ENCODE measurements around the gene ARHGAP15.

DNA sequence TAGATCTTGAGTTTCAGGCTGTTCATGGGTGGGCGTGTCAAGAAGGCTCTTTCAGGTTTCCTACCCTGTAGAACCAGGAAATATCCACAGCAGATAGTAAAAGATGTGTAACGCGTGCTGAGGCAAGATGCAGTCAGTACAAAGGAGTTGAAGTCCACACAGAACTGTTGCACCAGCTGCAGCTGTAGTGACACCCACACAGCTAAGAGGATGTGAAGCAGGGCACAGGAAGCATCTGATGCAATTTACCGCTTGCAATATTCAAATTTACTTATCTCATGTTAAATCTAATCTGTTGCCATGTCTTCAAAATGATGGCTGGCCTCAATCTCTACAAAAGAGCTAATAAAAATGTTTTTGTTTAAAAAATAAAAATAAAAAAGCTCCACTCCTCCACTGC, 132.8 kb downstream of the ARHGAP15 start:
- TF ChIP-seq, protein P1, sequence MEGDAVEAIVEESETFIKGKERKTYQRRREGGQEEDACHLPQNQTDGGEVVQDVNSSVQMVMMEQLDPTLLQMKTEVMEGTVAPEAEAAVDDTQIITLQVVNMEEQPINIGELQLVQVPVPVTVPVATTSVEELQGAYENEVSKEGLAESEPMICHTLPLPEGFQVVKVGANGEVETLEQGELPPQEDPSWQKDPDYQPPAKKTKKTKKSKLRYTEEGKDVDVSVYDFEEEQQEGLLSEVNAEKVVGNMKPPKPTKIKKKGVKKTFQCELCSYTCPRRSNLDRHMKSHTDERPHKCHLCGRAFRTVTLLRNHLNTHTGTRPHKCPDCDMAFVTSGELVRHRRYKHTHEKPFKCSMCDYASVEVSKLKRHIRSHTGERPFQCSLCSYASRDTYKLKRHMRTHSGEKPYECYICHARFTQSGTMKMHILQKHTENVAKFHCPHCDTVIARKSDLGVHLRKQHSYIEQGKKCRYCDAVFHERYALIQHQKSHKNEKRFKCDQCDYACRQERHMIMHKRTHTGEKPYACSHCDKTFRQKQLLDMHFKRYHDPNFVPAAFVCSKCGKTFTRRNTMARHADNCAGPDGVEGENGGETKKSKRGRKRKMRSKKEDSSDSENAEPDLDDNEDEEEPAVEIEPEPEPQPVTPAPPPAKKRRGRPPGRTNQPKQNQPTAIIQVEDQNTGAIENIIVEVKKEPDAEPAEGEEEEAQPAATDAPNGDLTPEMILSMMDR (IDR thresholded peaks at IDR 0.05), result no peak
- TF ChIP-seq POLR2A (IDR thresholded peaks at IDR 0.05), result no peak
